HG03469 (cell line): ENCODE measurements around the gene KCNIP1.
"Not testable (repeated sequence)": the region's sequence is repeated elsewhere in the genome, so short reads cannot be mapped to it uniquely, and the experiment has no call there.

Experiments
- ATAC-seq: cut with Tn5 transposase; IDR thresholded peaks from one replicate; pipeline ENCODE4 v1.9.1; 2021; ENCODE audit warnings: mild to moderate bottlenecking, moderate library complexity, moderate number of reproducible peaks; ENCODE audit not compliant: unreplicated experiment

KCNIP1 gene

DNA sequence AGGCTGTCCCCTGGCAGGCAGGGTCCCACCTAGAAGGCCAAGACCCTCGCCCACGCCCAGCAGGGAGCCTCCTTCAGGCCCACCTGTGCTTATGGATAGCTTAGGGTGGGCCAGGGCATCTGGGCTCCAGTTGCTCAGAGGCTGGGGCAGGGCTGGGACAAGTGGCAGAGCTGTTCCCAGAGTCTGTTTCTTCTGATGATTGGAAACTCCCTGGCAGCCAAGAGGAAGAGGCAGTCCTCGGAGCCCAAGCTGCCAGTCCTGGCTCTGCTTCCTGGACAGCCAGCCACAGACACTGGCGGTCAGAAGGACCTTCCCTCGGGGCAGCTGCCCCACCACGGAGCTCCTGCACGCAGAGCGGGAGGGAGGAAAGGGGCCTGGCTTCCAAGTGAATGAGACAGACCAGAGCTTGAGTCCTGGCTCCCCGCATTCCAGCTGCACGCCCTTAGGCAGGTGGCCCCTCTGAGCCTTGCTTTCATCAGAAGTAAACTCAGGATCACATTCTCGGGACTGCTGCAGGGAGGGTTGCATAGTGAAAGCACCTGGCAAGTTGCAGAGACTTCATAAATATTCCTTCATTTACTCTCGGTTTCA lies 241.8 kb downstream of the KCNIP1 start:
- ATAC-seq: no peak

DNA sequence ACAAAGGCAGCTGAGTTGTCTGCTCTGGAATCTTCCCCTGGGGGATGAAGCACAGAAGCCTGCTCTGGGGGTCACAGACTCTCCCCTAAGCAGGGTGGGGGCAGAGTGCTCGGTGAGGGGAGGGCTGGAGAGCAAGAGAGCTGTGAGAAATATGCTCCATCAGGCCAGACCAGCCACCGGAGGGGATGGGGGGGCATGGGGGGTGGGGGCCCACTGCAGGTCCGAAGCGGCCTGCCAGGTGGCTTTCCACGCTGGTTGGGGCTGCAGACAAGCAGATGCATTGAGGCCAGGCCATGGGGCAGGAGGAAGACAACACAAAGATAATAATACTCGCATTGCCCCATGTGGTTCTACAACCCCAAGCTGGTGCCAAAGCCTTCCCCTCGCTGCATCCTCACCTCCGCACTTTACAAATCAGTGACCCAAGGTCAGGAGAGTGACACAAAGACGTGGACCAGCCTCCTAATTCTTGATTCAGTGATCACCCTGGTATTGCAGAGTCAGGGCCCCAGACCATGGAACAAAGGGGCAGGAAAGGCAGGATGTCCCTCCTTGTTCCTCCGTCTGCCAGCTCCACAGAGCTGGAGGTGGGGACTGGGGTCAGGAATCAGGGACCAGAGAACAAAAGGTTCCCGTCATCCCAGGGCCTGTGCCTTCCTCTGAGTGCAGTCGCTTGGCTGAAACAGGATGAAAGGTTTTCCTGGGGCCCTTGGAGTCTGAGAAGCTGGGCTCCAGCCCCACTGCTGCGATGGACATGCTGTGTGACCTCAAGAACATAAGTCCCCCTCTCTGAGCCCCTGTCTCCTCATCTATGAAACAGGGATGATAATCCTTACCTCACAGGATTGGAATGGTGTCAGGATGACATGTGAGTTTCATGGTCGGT lies 242.5 kb downstream of the KCNIP1 start:
- ATAC-seq: no peak

DNA sequence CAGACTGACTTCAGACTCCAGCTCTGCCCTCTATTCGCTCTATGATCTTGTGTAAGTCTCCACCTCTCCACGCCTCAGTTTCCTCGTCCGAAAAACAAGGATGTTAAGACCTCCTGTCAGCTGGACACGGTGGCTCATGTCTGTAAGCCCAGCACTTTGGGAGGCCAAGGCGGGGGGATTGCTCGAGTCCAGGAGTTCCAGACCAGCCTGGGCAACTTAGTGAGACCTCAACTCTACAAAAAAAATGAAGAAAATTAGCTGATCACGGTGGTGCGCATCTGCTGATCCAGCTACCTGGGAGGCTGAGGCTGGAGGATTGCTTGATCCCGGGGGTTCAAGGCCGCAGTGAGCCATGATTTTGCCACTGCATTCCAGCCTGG lies 243.1 kb downstream of the KCNIP1 start:
- ATAC-seq: no peak

- no peak for ATAC-seq
Measured at GRCh38 chr5:170747357-170747756, 243.5 kb downstream of the KCNIP1 start.

DNA sequence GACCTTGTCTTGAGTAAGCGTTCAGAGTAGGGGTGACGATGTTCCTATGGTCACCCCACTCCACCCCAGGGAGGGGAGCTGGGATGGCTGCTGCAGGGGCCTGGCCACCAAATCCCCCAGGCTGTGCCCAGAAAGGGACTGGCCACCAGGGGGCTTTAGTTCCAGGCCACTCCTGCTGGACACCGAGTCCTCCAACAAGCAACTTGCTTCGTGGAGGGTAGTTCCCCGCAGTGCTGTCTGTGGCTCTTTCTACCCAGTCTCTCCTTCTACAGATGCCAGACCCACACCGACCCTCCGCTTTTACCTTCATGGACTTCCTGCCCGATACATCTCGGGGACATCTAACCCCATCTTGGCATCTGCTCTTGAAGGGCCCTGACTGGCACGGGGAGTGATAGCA lies 244.0 kb downstream of the KCNIP1 start:
- ATAC-seq: no peak

GRCh38 chr5:170748951-170749471 lies 245.2 kb downstream of the KCNIP1 start:
- no peak for ATAC-seq

- ATAC-seq: no peak
Measured at GRCh38 chr5:170749911-170750431, 246.2 kb downstream of the KCNIP1 start.

- ATAC-seq: no peak
Measured at GRCh38 chr5:170750791-170751190, 247.0 kb downstream of the KCNIP1 start.

- ATAC-seq: no peak
Measured at GRCh38 chr5:170751631-170752030, 247.8 kb downstream of the KCNIP1 start.

GRCh38 chr5:170752257-170753215 lies 248.7 kb downstream of the KCNIP1 start:
- no peak for ATAC-seq

- ATAC-seq: no peak
Measured at GRCh38 chr5:170753311-170753710, 249.5 kb downstream of the KCNIP1 start.

DNA sequence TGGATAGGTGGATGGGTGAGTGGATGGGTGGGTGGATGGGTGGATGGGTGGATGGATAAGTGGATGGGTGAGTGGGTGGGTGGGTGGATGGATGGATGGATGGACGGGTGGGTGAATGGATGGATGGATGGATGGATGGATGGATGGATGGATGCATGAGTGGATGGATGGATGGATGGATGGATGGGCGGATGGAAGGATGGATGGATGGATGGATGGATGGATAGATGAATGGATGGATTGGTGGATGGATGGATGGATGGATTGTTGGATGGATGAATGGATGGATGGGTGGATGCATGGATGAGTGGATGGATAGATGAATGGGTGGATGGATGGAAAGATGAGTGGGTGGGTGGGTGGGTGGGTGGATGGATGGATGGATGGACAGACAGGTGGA lies 250.7 kb downstream of the KCNIP1 start:
- not testable (repeated sequence) for ATAC-seq

DNA sequence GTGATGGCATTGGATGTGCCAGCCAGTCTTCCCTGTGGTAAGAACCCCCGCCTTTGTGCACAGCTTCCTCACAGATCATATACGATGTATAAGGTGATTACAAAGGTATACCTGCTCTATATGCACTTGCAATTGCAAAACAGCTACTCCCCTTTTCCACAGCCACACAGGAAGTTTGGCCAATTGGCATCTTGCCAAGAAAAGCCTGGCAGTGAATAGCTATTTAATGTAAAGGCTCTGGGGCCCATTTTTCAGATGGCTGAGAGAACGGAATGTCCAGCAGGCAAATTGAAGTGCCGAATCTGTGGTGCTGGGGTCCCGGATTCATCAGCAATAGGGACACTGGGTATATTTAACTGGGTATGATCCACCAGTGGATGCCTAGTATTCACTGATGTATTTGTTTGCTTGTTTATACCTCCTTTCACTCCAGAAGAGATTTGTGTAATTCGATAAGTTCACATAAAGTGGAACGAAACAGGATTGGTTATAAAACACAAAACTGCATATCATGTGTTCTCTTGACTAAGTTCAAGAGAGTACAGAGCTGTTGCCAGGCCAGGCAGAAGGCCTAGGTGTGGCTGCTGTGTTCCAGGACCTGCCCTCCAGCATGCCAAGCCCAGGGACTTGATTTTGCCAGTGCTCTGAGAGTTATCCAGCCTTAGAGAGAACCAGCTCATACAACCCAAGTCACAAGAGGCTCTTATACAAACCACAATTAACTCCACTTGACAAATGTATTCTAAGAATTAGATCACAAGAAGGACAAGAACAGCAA lies 252.0 kb downstream of the KCNIP1 start:
- ATAC-seq: no peak

DNA sequence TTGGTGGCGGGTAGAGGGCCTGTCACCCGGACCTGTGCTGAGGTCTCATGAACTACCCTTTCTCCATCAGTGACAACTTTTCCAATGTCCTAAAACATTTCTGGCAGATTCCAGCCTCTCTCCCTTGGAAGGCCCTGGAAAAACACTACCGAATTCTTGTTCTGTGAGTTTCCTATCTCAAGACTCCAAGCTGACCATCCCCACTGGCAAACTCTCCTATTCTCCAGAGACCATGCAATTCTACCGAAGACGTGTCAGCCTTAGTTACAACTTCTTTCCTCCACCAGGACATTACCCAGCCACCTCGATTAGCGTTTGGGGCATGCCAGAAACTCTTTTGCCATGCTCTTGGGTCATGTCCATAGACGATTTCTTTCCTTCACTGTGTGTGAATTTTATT lies 252.9 kb downstream of the KCNIP1 start:
- ATAC-seq: no peak

DNA sequence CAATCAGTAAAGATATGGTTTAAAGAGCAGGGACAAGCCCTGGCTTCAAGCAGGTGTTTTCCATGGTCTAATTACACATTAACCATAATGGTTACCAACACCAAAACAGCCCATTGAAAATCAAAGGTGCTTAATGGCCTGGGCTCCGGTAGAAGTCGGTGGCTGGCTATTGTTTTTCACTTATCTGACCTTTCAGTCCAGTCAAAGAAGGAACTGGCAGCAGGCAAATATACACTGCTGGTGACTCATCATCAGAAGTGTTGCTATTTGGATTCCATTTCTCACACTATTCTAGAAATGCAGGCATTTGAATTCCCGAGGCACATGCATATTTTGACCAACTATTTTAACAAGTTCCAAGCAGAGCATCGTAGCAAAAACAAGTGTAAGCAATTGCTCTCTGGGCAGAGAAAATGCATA lies 253.4 kb downstream of the KCNIP1 start:
- peak; percentile 59 for ATAC-seq

GRCh38 chr5:170757669-170758068 lies 253.8 kb downstream of the KCNIP1 start:
- ATAC-seq: no peak

DNA sequence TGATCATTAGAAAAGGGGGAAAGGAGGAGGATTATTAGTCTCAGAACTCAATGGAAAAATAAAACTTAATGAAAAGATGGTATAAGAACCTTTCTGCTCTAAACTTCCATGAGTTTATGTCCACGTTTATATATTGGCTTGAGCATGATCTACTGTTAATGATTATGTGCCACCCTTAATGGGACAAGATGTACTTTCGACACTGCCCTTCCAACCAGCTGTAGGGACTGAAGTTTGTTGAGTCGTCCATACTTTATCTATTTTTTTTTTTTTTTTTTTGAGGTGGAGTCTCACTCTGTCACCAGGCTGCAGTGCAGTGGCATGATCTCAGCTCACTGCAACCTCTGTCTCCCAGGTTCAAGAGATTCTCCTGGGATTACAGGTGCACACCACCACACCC lies 254.7 kb downstream of the KCNIP1 start:
- no peak for ATAC-seq

GRCh38 chr5:170760113-170760512 lies 256.3 kb downstream of the KCNIP1 start:
- ATAC-seq: no peak

GRCh38 chr5:170761048-170761707 lies 257.4 kb downstream of the KCNIP1 start:
- ATAC-seq: no peak

DNA sequence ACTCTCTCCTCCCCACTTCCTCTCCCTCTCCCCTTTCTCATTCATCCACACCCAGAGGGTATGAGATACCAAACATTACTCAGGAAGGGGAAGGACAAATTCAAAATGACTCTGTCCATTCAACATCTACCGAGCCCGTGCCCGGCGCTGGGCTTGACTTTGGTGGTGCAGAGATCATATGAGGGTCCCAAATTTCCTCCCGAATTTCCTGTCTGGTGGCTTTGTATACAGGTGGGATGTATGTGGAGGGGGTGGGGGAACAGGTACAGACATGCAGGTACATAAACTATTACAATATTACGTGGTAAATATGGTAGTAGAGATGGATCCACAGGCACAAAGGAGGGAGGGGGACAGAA lies 257.9 kb downstream of the KCNIP1 start:
- no peak for ATAC-seq
